B cell (primary cell): ENCODE data around the gene PRKCH. TPM values are rescaled to one million over a fixed set of nuclear protein-coding genes. Genes with fewer than 3 reads are reported as not detected.

Experiments
- ATAC-seq: fragments of 200-7000 bp; cut with Tn5 transposase; one replicate; pipeline ENCODE4 v1.10.0; 2021; ENCODE audit warnings: low read depth, mild to moderate bottlenecking, moderate number of reproducible peaks, moderate library complexity
- CTCF ChIA-PET: fragments of 350-600 bp; sonication (Branson Sonifier 250); formaldehyde crosslinking; loops from one replicate; lab custom pipeline; 2021; ENCODE audit warnings: antibody characterized with exemption, inconsistent platforms; lab: Charles Lee
- POLR2A ChIA-PET: fragments of 350-600 bp; sonication (Branson Sonifier 250); formaldehyde crosslinking; loops from one replicate; lab custom pipeline; 2021; ENCODE audit warnings: antibody characterized with exemption; lab: Charles Lee
- DNase-seq: peaks from one replicate; pipeline ENCODE4 v3.0.0; 2013
- H2AFZ ChIP-seq: 2 replicates; pipeline ENCODE4 v1.6.1; 2012; ENCODE audit warnings: mild to moderate bottlenecking, low read depth, low read length; ENCODE audit not compliant: insufficient read depth, poor library complexity, severe bottlenecking
- H3K27ac ChIP-seq, 2 donors: 1 replicate in 1 of 2; 2 replicates in 1 of 2; pipeline ENCODE4 v1.5.1; 2012 to 2013; ENCODE audit warnings: low read length in 2 of 2, mild to moderate bottlenecking in 2 of 2, moderate library complexity in 1 of 2
- H3K27me3 ChIP-seq, 4 experiments: fragments of 200-600 bp in 1 of 4; sonication (generic) in 1 of 4; replicated peaks in 1 of 4; 1 replicate in 2 of 4; 2 replicates in 2 of 4; pipeline versions ENCODE4 v1.6.1 to v1.7.0; 2013 to 2016; ENCODE audit warnings: low read length in 3 of 4, mild to moderate bottlenecking in 2 of 4, mixed read lengths in 1 of 4, moderate library complexity in 1 of 4; ENCODE audit not compliant: insufficient read depth in 4 of 4, control insufficient read depth in 3 of 4; ENCODE audit errors: control extremely low read depth in 1 of 4
- H3K36me3 ChIP-seq, 2 experiments: replicated peaks in 1 of 2; 1 replicate in 1 of 2; 2 replicates in 1 of 2; pipeline versions ENCODE4 v1.6.1 to v1.7.1; 2013; ENCODE audit warnings: low read length in 1 of 2; ENCODE audit not compliant: insufficient read depth in 2 of 2, control insufficient read depth in 1 of 2; ENCODE audit errors: control extremely low read depth in 1 of 2, extremely low read depth in 1 of 2
- H3K4me1 ChIP-seq, 2 donors: fragments of 200-600 bp in 1 of 2; sonication (generic) in 1 of 2; 1 replicate in 1 of 2; 2 replicates in 1 of 2; pipeline versions ENCODE4 v1.5.1 to v1.6.1; 2013 to 2017; ENCODE audit warnings: low read length in 2 of 2; ENCODE audit not compliant: control insufficient read depth in 2 of 2, insufficient read depth in 2 of 2
- H3K4me2 ChIP-seq: replicated peaks from 2 replicates; pipeline ENCODE3; 2012; ENCODE audit warnings: mild to moderate bottlenecking, low read depth, low read length; ENCODE audit not compliant: poor library complexity, severe bottlenecking
- H3K4me3 ChIP-seq, 5 experiments: fragments of 200-600 bp in 1 of 5; sonication (generic) in 1 of 5; 1 replicate in 3 of 5; 2 replicates in 2 of 5; pipeline versions ENCODE4 v1.5.1 to v1.7.0; 2011 to 2016; ENCODE audit warnings: low read length in 4 of 5, mild to moderate bottlenecking in 4 of 5, low read depth in 2 of 5, control low read depth in 1 of 5, moderate library complexity in 1 of 5; ENCODE audit not compliant: insufficient read depth in 1 of 5; ENCODE audit errors: control extremely low read depth in 1 of 5, extremely low read depth in 1 of 5
- H3K79me2 ChIP-seq: fragments of 200-600 bp; sonication (generic); one replicate; pipeline ENCODE4 v1.6.0; 2016; ENCODE audit warnings: low read length; ENCODE audit not compliant: control insufficient read depth, insufficient read depth
- H3K9ac ChIP-seq: fragments of 200-600 bp; sonication (generic); 2 replicates; pipeline ENCODE4 v1.6.1; 2017; ENCODE audit warnings: mild to moderate bottlenecking, low read length, moderate library complexity
- H3K9me3 ChIP-seq, 3 donors: one replicate each; pipeline versions ENCODE4 v1.6.1 to v1.7.1; 2013; ENCODE audit warnings: low read length in 2 of 3; ENCODE audit not compliant: control insufficient read depth in 2 of 3, insufficient read depth in 1 of 3; ENCODE audit errors: control extremely low read depth in 1 of 3
- H4K20me1 ChIP-seq: 2 replicates; pipeline ENCODE4 v1.6.0; 2012; ENCODE audit warnings: mild to moderate bottlenecking, low read length; ENCODE audit not compliant: insufficient read depth, control insufficient read depth, poor library complexity, severe bottlenecking
- H3K27ac Mint-ChIP-seq: one replicate; pipeline ENCODE4 v1.8.0; 2021; ENCODE audit warnings: mixed read lengths
- H3K27me3 Mint-ChIP-seq: one replicate; pipeline ENCODE4 v1.8.0; 2021; ENCODE audit warnings: mixed read lengths
- H3K4me1 Mint-ChIP-seq: one replicate; pipeline ENCODE4 v1.8.0; 2021; ENCODE audit warnings: mixed read lengths
- H3K4me3 Mint-ChIP-seq: one replicate; pipeline ENCODE4 v1.8.0; 2021; ENCODE audit warnings: mixed read lengths
- H3K9me3 Mint-ChIP-seq: one replicate; pipeline ENCODE4 v1.8.0; 2022; ENCODE audit warnings: mixed read lengths; ENCODE audit not compliant: insufficient read depth
- CTCF ChIP-seq: fragments of 200-600 bp; IDR thresholded peaks from one replicate; pipeline ENCODE4 v1.8.0; 2022; ENCODE audit warnings: antibody characterized with exemption, mild to moderate bottlenecking
- EZH2 ChIP-seq: IDR thresholded peaks from 2 replicates; pipeline ENCODE4 v1.6.1; 2012; ENCODE audit warnings: borderline replicate concordance, low read depth, mild to moderate bottlenecking, moderate library complexity, low read length; ENCODE audit not compliant: insufficient read depth, poor library complexity, severe bottlenecking
- WGBS: methylation state at CpG from one replicate; pipeline ENCODE4 v1.1.5; 2013; ENCODE audit warnings: missing lambda C conversion rate; ENCODE audit not compliant: insufficient coverage; 5-methylcytosine and 5-hydroxymethylcytosine counted together
- intact Hi-C: fragments of 100-400 bp; cut with micrococcal nuclease; formaldehyde crosslinking; loops from one replicate; pipeline ENCODE4 v1.10.0; 2022
- polyA plus RNA-seq: library from polyadenylated mRNA; depleted of rRNA; stranded (reverse); fragments of >200 nt; gene quantifications from 2 replicates; pipeline ENCODE4 v1.2.3, GENCODE V29; 2012
- total RNA-seq, 2 donors: library from RNA; stranded (reverse); fragments of 120-200 nt in 1 of 2; gene quantifications; 1 replicate in 1 of 2; 2 replicates in 1 of 2; pipeline versions ENCODE4 v1.2.3 to v1.2.4, GENCODE V29; 2013 to 2022

The PRKCH gene
- total and polyA plus RNA-seq, 2 donors (not counting 1 experiment from before 2014, with no cell fraction given): 2.0 to 5.0 TPM

- Histone ChIP-seq H3K27me3 (no peaks in the 10 kb centered on the region), H3K9me3 (no peaks in the 10 kb centered on the region), H2AFZ (no peak overlapping the region), H3K27ac (no peak overlapping the region), H3K4me3 (no peak overlapping the region), H3K9ac (no peak overlapping the region), H3K79me2 (no peaks in the 10 kb centered on the region), H4K20me1 (no peaks in the 10 kb centered on the region), H3K4me1 (peaks cover 13 to 18% of the 10 kb centered on the region in 2 donors), H3K36me3 (no peaks in the 10 kb centered on the region), H3K4me2 (no peak overlapping the region)
- DNase-seq (no peak), ATAC-seq (no peak)
- intact Hi-C loops: no loop called here
- H3K4me1 Mint-ChIP-seq: peaks cover 24% of the 10 kb centered on the region
- ChIA-PET CTCF (no interaction called here), POLR2A (no interaction called here)
- no peaks in the 10 kb centered on the region for H3K27me3 Mint-ChIP-seq
- no peak for TF ChIP-seq CTCF
- TF ChIP-seq EZH2: no peak
- no peak overlapping the region for H3K4me3 Mint-ChIP-seq
- no peaks in the 10 kb centered on the region for H3K9me3 Mint-ChIP-seq
- H3K27ac Mint-ChIP-seq: no peak overlapping the region
- 84% methylated on average over 2 of the region's 8 CpGs for WGBS
Observed at GRCh38 chr14:61515436-61516117, 194.2 kb downstream of the PRKCH start.

- DNase-seq (no peak), ATAC-seq (no peak)
- no peak overlapping the region for H3K27ac ChIP-seq
- H3K27me3 Mint-ChIP-seq: no peaks in the 10 kb centered on the region
- 100% methylated on average over 1 of the region's 2 CpGs for WGBS
- no peaks in the 10 kb centered on the region for H3K36me3 ChIP-seq
- no peak overlapping the region for H3K4me2 ChIP-seq
- H3K4me1 ChIP-seq: peaks cover 10 to 11% of the 10 kb centered on the region in 2 donors
- no peaks in the 10 kb centered on the region for H3K9me3 Mint-ChIP-seq
- no peaks in the 10 kb centered on the region for H3K9me3 ChIP-seq
- H2AFZ ChIP-seq: no peak overlapping the region
- no peak overlapping the region for H3K4me3 ChIP-seq
- no peaks in the 10 kb centered on the region for H3K27me3 ChIP-seq
- no peak overlapping the region for H3K9ac ChIP-seq
- H3K79me2 ChIP-seq: no peaks in the 10 kb centered on the region
- TF ChIP-seq CTCF: no peak
- no peak for TF ChIP-seq EZH2
- H3K4me3 Mint-ChIP-seq: no peak overlapping the region
- intact Hi-C loops: no loop called here
- CTCF ChIA-PET: no interaction called here
- H4K20me1 ChIP-seq: no peaks in the 10 kb centered on the region
- H3K27ac Mint-ChIP-seq: no peak overlapping the region
- POLR2A ChIA-PET: no interaction called here
- peaks cover 17% of the 10 kb centered on the region for H3K4me1 Mint-ChIP-seq
Observed at GRCh38 chr14:61516118-61516743, 194.9 kb downstream of the PRKCH start.
